Gastroesophageal sphincter (tissue), 3 donors: Measurements from ENCODE around the gene C1QTNF9.
"Not testable (repeated sequence)": the region's sequence is repeated elsewhere in the genome, so short reads cannot be mapped to it uniquely, and the experiment has no call there.

Experiments used
- CTCF ChIP-seq, 4 experiments: fragments of 200-600 bp in 2 of 4; fragments of 450-650 bp in 2 of 4; sonication (generic) in 1 of 4; IDR thresholded peaks; one replicate each; pipeline ENCODE4 v1.5.1; 2017 to 2019; ENCODE audit warnings: antibody characterized with exemption in 4 of 4, mild to moderate bottlenecking in 2 of 4, moderate library complexity in 2 of 4
- EP300 ChIP-seq: sonication (generic); formaldehyde crosslinking; IDR thresholded peaks from one replicate; pipeline ENCODE4 v1.6.1; 2017; ENCODE audit warnings: antibody characterized with exemption, mild to moderate bottlenecking
- POLR2A ChIP-seq, 2 donors: fragments of 450-650 bp; IDR thresholded peaks; one replicate each; pipeline ENCODE4 v1.6.1; 2017; ENCODE audit warnings: antibody characterized with exemption in 2 of 2, mild to moderate bottlenecking in 2 of 2, moderate library complexity in 1 of 2
- POLR2AphosphoS5 ChIP-seq: sonication (generic); formaldehyde crosslinking; IDR thresholded peaks from one replicate; pipeline ENCODE4 v1.6.1; 2017; ENCODE audit warnings: antibody characterized with exemption

- TF ChIP-seq POLR2A (IDR thresholded peaks at IDR 0.05); CTCF (IDR thresholded peaks at IDR 0.05); POLR2AphosphoS5; EP300: not testable (repeated sequence)
Measured at GRCh38 chr13:24358836-24359235, 49.5 kb downstream of the C1QTNF9 start.
